Left forelimb (tissue), 1 donor: ENCODE results near the gene NCAM2.

Source experiments
- DNase-seq: peaks from one replicate; pipeline ENCODE4 v3.0.0-alpha.2; 2018; ENCODE audit warnings: low spot score

NCAM2 gene

GRCh38 chr21:21458124-21458631 is 460.0 kb downstream of the NCAM2 start:
- no peak for DNase-seq

- DNase-seq = no peak
These were observed 462.8 kb downstream of the NCAM2 start for GRCh38 chr21:21460979-21461378.

- no peak for DNase-seq
These were observed 465.2 kb downstream of the NCAM2 start for GRCh38 chr21:21463456-21463855.

GRCh38 chr21:21464684-21465083 is 466.5 kb downstream of the NCAM2 start:
- DNase-seq = no peak

- DNase-seq = no peak
These were observed 468.5 kb downstream of the NCAM2 start for GRCh38 chr21:21466752-21467151.

- DNase-seq = no peak
These were observed 469.8 kb downstream of the NCAM2 start for GRCh38 chr21:21468003-21468402.

- no peak for DNase-seq
These were observed 483.0 kb downstream of the NCAM2 start for GRCh38 chr21:21481239-21481638.

- no peak for DNase-seq
These were observed 510.6 kb downstream of the NCAM2 start for GRCh38 chr21:21508859-21509258.

- no peak for DNase-seq
These were observed 532.5 kb downstream of the NCAM2 start for GRCh38 chr21:21530680-21531079.

GRCh38 chr21:21547368-21547953 is 549.3 kb downstream of the NCAM2 start:
- no peak for DNase-seq

- no peak for DNase-seq
These were observed 561.3 kb downstream of the NCAM2 start for GRCh38 chr21:21559285-21560045.
